GM19468 (cell line): ENCODE data around the gene SCUBE1.

ENCODE experiments used
- ATAC-seq: cut with Tn5 transposase; IDR thresholded peaks from one replicate; pipeline ENCODE4 v1.9.1; 2021; ENCODE audit warnings: mild to moderate bottlenecking, moderate library complexity, moderate number of reproducible peaks; ENCODE audit not compliant: unreplicated experiment; ENCODE audit errors: extremely low read depth

The SCUBE1 gene

DNA sequence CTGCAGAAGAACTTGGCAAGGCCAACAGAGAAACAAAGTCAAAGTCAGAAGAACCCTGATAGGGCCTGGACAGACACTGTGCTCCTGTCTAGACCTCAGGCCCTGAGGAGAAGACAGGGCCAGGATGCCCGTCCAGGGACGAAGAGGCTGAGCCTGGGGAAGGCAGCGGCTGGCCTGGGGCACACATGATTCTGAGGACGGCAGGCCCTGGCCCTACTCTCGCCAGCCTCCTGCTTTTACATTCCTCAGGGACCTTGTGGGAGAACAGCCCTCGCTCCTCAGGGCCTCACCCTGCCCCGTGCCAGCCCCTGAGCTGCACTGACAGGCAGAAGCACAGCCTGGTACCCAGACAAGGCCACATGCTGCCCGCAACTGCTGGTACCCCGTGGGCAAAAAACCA is 112.6 kb downstream of the SCUBE1 start:
- no peak for ATAC-seq

DNA sequence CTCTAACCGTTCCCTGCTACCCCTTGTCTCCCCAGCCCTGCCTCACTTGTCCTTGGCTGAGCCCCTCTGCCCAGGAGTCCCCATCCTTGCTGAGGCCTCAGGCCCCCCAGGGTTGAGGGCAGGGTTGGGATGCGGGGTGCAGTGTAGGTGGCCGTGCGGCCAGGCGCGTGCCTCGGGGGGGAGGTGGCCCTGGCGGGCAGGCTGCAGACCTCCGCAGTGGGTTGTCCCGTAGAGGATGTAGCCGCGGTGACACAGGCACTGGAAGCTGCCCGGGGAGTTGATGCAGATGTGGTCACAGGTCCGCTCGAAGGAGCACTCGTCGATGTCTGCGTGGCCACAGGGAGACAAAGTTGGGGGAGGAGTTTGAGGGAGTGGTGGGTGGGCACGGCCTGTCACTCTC is 114.3 kb downstream of the SCUBE1 start:
- no peak for ATAC-seq

DNA sequence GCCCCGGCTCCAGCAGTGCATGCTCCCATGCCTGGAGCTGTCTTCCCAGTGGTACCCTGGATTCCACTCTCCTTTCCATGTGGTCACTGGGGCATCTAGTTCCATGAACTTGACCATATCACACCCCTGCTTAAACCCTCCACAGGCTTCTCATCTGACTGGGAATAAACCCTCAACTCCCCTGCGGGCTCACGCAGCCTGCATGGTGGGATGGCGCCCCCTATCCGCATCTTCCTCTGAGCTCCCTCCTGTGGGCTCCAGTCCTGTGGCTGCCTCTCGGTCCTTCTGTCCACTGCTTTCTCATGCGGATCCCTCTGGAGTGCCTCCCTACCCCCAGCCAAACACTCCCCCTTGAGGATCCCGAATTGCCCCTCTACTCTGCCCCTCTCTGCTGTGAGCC is 114.8 kb downstream of the SCUBE1 start:
- no peak for ATAC-seq

DNA sequence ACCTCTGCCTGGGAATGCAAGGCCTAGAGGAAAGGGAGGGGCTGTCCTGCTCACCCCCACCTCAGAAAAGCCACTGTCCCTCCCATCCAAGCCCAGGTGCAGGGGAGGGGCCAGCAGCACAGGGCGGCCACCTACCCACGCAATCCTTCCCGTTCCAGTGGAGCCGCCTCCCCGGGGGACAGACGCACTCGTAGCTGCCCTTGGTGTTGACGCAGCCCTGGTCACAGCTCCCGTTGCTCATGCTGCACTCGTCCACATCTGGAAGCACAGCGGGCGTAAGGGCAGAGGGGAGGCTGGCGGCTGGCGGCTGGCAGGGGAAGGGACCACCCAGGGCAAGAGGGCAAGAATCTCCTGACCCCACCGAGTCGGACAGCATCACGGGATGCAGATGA is 115.9 kb downstream of the SCUBE1 start:
- ATAC-seq = no peak

DNA sequence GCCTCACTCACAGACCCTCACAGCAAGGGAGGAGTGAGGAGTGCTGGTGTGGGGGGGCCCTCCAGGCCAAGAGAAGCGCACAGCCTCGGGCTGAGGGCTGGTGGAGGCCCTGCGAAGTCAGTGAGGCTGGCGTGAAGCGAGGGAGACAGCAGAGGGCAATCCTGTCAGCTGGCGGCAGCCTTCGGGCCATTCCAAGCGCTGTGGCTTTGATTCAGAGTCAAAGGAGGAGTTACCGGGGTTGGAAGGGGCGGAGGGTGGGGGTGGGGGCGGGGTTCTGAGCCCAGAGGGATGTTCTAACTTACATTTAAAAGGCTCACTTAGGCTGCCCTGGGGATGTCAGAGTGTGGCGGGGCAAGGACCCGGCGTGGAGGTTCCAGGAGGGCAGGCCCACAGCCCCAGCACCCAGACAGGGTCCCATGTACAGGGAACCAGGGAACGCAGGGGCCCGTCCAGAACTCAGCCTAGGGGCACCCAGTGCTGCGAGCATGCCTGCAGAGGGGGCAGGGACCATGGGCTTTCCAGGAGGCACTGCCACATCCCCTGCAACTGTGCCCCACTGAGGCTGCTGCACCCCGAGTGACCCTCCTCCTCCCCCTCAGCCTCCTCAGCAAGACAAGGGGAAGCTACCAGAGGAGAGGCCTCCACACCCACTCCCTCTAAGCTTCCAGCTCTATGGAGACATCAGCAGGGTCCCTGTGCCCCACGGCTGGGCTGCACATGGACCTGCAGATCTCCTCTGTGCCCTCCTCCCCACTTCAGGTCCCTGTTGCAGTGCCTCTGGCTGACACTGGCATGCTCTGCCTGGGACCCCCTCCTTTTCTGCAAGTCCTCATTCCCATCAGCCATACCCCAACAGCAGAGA is 116.6 kb downstream of the SCUBE1 start:
- ATAC-seq = no peak

DNA sequence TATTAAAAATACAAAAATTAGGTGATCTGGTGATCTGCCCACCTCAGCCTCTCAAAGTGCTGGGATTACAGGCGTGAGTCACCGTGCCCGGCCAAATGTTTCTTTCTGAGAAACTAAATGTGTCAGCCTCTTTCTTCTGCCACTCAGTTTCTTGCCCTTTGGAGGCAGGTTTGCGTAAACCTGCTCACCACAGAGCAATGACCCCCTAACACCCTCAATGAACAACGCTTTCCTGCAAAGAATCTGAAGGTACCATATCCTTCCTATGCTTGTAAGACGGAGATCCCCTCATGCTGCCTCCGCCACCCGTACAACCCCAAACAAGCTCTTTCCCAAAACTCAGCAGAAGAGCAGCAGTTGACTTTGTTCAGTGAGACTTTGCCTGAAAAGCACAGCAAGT is 117.6 kb downstream of the SCUBE1 start:
- ATAC-seq = no peak

DNA sequence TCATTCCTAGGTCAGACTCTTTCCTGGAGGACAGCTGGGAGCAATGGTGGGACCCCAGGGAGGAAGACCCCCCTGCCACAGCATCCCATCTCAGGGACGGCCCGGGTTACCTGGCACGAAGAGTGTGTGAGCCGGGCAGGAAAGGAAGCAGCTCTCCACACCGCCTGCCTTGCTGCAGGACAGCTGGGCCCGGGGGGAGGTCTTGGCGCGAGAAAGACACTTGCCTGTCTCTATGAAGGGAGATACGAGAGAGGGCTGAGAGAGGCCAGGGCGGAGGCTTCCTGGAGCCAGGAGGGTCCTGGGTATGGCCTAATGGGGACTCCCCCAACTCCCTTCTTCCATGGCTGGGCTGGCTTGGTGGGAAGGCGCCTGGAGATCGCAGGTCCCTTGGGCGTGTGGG is 120.2 kb downstream of the SCUBE1 start:
- no peak for ATAC-seq

DNA sequence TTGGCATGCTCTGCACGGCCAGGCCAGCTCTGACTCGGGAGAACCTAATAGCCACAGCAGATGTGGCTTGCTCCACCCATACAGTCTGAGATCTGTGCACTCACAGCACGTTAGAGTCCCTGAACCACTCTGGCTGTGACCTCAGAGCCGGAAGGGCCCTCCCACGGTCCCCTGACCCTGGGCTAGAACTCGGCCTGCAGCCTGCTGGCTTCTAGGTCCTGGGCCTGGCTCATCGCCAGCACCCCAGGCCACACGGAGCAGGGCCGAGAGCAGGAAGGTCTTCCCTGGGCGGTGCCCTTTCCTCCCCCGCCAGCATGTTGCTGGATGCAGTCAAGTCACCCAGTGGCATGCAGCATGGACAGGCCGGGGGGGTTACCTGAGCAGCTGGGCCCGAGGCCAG is 120.9 kb downstream of the SCUBE1 start:
- no peak for ATAC-seq

DNA sequence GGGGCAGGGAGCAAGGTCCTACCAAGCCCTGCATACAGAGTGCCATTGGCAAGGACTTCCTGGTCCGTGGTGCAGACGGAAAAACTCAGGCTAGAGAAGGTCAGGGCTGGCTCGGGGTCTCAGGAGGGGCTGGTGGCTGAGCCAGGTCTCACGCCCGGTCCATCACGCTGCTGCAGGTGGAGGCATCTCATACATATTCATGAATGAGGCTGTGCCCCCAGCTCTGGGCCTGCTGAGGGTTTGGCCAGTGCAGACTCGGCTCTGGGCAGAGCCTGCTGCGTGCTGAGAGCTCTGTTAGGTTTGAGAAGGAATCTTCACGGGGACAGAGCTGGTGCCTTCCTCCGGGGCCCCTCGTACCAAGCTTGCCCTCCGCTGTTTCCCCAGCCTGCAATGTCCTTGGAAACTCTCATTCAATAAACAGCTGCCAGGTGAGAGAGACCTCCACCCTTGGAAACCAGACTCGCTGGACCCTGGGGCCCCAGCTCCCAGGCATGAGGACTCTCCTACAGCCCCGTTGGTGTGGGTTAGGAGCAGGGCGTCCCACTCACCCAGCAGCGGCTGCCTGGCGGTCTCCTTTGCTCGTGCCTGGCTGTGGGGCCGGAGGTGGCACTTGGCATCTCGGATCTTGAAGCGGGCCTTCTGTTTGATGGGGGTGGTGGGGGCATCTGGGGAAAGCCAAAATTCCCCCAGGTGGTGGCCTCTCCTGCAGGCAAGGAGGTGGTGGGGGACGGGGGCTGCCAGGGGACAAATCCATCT is 122.4 kb downstream of the SCUBE1 start:
- ATAC-seq = no peak

DNA sequence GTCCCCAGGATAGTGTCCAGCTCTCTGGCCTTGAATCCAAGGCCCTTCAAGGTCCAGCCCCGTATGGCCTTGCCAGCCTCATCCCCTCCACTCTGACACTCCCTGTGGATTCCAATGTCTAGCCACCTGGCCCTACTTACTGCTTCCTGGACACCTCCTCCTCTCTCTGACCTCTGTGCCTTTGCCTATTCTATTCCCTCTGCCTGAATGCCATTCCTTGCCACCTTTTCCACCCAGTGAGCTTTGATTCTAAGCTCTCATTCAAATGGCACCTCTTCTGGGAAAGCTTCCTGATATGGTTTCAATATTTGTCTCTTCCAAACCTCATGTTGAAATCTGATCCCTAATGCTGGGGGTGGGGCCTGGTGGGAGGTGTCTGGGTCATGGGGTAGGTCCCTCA is 124.4 kb downstream of the SCUBE1 start:
- no peak for ATAC-seq

DNA sequence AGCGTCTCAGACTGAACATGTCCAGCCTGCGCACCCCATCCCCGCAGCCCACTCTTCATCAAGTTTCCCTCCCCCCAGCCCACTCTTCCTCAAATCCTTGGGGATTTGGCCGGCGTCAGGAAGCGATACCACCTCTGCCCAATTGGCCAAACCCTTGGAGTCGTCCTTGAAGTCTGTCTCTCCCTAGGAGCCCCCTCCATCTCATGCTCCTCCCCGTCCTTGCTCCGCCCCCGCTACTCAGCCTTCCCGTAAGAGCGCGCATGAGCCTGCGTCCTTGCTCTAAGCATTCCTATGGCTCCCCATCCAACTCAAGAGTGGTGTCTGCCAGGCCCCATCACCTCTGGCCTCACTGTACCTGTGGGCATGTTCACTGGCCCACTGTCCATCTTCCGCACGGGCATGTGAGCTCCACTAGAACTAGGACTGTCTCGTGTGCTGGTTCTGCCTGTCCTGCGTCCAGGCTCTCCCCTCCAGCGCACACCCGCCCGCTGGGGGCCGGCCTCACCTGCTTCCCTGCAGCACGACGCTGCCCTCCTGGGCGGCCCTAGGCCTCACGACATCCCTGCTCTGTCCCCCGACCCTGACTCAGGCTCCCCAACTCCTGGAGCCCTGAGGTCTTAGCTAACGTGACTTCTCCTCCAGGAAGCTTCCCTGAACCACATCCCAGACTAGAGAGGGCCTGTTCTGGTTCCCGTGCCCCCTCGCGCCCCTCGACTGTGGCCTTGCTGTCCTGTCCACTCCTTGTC is 125.7 kb downstream of the SCUBE1 start:
- no peak for ATAC-seq

DNA sequence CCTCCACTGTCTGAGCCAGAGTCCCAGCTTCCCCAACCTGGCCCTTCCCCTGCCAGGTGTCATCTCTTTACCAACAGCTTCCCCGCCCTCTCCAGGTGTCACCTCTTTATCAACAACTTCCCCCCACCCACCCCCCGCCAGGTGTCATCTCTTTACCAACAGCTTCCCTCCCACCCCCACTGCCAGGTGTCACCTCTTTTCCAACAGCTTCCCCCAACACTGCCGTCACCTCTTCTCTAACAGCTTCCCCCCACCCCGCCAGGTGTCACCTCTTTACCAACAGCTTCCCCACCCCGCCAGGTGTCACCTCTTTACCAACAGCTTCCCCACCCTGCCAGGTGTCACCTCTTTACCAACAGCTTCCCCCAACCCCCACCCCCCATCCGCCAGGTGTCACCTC is 126.4 kb downstream of the SCUBE1 start:
- no peak for ATAC-seq

DNA sequence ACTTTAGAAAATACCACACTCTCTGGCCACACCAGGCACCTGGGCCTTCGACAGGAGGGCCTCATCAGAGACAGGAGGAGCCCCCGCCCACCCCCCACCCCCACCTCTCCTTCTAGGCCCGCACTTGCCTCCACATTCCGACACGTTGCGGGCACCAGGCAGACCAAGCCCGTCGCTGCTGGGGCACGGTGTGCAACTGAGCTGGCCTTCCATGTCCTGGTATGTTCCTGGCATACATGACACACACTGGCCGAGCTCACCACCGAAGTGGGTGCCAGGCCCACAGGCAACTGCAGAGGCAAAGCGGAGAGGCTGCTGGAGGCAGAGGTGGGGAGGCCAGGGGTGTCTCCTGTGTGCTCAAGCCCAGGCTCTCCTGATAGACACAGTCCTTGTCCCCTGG is 129.2 kb downstream of the SCUBE1 start:
- no peak for ATAC-seq

DNA sequence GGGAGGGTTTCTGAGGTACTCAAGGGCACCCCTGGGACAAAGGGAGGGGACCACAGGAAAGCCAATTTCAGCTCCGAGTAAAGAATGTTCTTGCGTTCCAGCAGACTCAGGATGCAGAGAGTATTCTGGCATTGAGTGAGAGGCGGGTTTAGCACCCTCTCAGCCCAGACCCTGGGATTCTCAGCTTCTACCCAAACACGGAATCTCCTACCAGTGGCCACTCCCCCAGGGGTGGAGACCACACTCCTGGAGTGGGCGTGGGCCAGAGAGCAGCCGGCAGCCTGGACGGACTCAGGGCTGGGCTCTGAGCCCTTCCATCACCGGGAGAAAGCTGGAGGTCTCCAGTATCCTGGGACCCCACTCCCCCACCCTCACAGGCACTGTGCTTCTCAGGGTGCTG is 130.1 kb downstream of the SCUBE1 start:
- ATAC-seq = no peak

DNA sequence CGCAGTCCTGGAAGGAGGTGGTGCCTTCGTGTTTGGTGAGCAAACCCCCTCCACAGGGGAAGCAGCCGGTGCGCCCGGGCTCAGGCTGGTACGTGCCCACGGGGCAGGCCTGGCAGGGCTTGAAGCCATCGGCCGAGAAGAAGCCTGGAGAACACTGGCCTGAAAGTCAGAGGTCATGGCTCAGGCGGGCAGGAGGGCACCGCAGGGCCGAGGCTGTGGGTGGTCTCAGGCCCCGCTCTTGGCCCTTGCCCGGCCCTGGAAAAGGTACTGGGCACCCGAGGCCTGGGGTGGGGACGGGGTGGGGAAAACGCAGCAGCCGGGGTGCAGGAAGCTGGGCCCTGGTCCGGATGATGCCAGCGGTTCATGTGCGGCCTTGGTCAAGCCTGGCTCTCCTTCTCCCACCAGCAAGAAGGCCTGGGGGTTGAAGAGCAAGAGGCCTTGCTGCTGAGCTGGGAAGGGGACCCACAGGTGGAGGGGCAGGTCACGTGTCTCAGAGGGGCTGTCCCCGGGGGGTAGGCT is 130.7 kb downstream of the SCUBE1 start:
- ATAC-seq = no peak

DNA sequence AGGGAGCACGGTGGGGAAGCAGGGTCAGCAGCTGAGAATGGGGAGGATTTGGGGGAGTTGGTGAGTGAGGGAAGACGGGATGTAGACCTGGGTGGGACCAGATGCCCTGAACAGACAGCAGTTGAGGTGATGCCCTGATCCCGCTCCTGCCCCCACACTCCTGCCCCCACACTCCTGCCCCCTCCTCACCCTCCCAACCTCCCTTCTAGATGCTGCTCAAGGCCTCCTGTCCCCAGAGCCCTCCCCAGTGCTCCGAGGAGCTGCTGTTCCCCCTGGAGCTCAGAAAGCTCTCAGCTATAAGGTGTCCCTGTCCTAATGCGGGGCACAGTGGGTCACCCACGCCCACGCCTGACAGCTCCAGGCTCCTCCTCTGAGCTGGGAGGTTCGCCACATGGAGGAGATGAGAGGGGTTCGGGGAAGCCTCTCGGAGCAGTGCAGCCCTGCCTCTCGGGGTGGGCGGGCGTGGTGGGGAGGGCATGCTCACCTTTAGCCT is 131.2 kb downstream of the SCUBE1 start:
- no peak for ATAC-seq

DNA sequence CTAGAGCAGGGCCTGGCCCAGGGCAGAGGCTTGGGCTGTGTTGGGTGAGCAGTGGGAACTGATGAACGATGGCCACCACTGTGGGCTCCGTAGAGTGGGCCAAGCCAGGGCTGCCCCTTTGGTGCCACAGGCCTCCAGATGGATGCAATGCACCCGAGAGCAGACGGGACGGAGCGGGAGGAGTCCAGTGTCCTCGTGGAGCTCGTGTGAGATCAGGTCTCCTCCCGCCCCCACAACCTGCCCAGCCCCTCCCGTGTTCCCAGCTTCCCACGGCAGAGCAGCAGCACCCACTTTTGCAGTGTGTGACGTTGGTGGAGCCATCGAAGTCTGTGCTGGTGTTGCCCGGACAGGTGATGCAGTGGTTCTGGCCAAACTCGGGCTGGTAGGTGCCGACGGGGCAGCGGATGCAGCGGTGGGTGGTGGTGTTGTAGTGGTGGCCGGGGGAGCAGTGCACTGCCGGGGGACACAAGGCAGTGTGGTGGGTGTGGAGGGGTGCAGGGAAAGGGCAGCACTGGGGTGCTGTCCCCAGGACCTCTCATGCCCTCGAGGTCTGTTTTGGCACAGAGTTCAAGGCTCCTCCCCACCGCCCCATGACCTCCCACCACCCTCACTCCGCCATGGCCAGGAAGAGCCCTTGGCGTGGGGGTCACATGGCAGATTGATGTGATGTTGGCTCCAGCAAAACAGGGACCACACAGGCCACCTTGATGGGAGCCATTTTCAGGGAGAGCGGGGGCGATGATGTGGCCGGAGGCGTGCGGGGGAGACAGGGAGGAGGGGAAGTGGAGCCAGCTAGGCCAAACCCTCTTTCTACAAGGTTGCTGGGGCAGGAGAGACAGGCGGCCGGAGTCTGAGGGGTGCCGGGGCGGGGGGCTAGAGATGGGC is 132.3 kb downstream of the SCUBE1 start:
- ATAC-seq = no peak

DNA sequence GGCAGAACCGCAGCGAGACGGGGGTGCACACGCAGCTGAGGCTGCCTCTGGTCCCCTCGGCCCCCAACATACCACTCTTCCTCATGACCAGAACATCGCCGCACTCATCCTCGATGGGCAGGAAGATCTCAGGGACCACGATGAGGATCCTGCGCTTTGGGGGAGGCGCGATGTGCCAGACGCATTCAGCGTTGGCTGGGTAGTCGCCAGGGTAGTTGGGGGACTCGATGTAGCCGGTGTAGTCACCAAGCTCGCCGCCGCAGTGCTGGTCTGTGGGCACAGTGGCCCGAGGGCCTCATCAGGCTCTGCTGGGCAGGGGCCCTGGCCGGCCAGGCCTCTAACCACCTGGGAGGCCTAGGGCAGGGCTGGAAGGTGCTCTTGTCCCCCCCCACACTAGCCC is 133.2 kb downstream of the SCUBE1 start:
- ATAC-seq = no peak

DNA sequence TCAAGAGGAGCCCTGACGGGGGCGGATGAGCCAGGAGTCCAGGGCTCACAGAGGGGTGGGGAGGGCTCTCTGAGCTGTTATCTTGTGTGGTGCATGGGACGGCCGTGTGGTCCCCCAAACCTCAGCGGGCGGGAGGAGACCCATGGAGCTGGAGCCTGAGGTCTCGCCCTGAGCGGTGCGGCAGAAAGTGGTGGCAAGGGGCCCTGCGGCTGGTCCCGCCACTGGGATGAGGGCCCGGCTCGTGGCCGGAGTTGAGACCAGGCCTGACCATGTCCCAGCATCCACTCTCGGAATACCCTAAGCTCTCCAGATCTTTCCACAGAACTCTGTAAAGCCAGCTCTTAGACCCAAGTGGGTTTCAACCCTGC is 133.7 kb downstream of the SCUBE1 start:
- no peak for ATAC-seq
